Kidney (tissue), 14 donors: ENCODE data around the gene ZNF823. TPM values are rescaled to one million over a fixed set of nuclear protein-coding genes. Genes with fewer than 3 reads are reported as not detected.

Experiments
- DNase-seq, 5 donors: peaks; one replicate each; pipeline ENCODE4 v3.0.0-alpha.2; 2013 to 2020
- FAIRE-seq: peaks from 2 replicates; lab custom pipeline; 2012; peaks lifted over from hg19 to GRCh38; lab: Jason Lieb, UNC
- H3K27ac ChIP-seq, 2 donors: one replicate each; pipeline ENCODE4 v1.7.0; 2013; ENCODE audit warnings: low read depth in 2 of 2, low read length in 2 of 2, inconsistent platforms in 1 of 2
- H3K27me3 ChIP-seq: one replicate; pipeline ENCODE4 v1.7.1; 2013; ENCODE audit warnings: low read length, inconsistent platforms; ENCODE audit not compliant: control insufficient read depth, insufficient read depth
- H3K36me3 ChIP-seq, 3 donors: one replicate each; pipeline versions ENCODE4 v1.7.0 to v1.7.1; 2013; ENCODE audit warnings: low read length in 3 of 3, control low read depth in 1 of 3, inconsistent platforms in 1 of 3; ENCODE audit not compliant: insufficient read depth in 3 of 3, control insufficient read depth in 2 of 3
- H3K4me1 ChIP-seq, 3 donors: one replicate each; pipeline versions ENCODE4 v1.7.0 to v1.7.1; 2013; ENCODE audit warnings: low read length in 3 of 3, inconsistent platforms in 1 of 3, low read depth in 1 of 3; ENCODE audit not compliant: control insufficient read depth in 2 of 3, insufficient read depth in 2 of 3
- H3K4me3 ChIP-seq, 3 donors: one replicate each; pipeline versions ENCODE4 v1.7.0 to v1.8.1; 2013; ENCODE audit warnings: low read length in 3 of 3, control low read depth in 1 of 3, inconsistent platforms in 1 of 3
- H3K9ac ChIP-seq, 3 donors: one replicate each; pipeline versions ENCODE4 v1.7.0 to v1.7.1; 2013; ENCODE audit warnings: low read length in 3 of 3, control low read depth in 1 of 3, inconsistent platforms in 1 of 3
- H3K9me3 ChIP-seq, 3 donors: one replicate each; pipeline versions ENCODE4 v1.7.0 to v1.7.1; 2013; ENCODE audit warnings: low read length in 3 of 3, control low read depth in 1 of 3, inconsistent platforms in 1 of 3; ENCODE audit not compliant: control insufficient read depth in 2 of 3, insufficient read depth in 1 of 3
- CTCF ChIP-seq: IDR thresholded peaks from 3 replicates; pipeline ENCODE4 v1.5.1; 2012; ENCODE audit warnings: mild to moderate bottlenecking, moderate library complexity, borderline replicate concordance; ENCODE audit not compliant: insufficient read depth; ENCODE audit errors: extremely low read depth
- intact Hi-C: fragments of 100-400 bp; cut with DNase I; formaldehyde crosslinking; loops from one replicate; pipeline ENCODE4 v1.11.1; 2022
- polyA plus RNA-seq: library from polyadenylated mRNA; stranded (reverse); fragments of 350-450 nt; fragmentation: Illumina TruSeq; extraction: RNeasy Lipid Tissue Mini Kit (QIAGEN cat#74804); gene quantifications from one replicate; pipeline ENCODE4 v1.2.3, GENCODE V29; 2014; ENCODE audit warnings: low read depth, low replicate concordance; ENCODE audit not compliant: insufficient read depth
- total RNA-seq: library from RNA; stranded (reverse); fragmentation: NEBNext Ultra II Directional; extraction: Animal tissue kit (Norgen Biotek cat#: 25700); gene quantifications from one replicate; pipeline ENCODE4 v1.2.1, GENCODE V29; 2021
- donor health status: control.
- donor health status: control.
- donor health status: control.
- donor health status: control.
- donor health status: control.
- donor health status: DM: yes; HTN: yes; CAD: no.
- donor health status: Normal renal cell carcinoma (clear cell type).

Gene ZNF823
- total and polyA plus RNA-seq, 2 donors from 2014 or later: 5.6 to 12.5 TPM

DNA sequence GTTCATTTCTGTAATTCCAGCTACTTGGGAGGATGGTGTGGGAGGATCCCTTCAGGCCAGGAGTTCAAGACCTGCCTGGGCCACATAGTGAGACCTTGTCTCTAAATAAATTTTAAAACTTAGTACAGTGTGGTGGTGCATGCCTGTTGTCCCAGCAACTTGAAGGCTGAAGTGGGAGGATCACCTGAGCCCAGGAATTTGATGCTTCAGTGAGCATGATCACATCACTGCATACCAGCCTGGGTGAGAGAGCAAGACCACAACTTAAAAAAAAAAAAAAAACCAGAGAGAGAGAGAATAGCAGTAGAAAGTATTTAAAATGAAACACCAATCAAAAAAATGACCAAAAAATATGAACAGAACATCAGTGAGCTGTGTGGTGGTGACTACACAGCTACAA lies 7.1 kb upstream of the ZNF823 start:
- peak in 4 of 5 donors; percentile 45 to 66 (median 56) for DNase-seq

DNA sequence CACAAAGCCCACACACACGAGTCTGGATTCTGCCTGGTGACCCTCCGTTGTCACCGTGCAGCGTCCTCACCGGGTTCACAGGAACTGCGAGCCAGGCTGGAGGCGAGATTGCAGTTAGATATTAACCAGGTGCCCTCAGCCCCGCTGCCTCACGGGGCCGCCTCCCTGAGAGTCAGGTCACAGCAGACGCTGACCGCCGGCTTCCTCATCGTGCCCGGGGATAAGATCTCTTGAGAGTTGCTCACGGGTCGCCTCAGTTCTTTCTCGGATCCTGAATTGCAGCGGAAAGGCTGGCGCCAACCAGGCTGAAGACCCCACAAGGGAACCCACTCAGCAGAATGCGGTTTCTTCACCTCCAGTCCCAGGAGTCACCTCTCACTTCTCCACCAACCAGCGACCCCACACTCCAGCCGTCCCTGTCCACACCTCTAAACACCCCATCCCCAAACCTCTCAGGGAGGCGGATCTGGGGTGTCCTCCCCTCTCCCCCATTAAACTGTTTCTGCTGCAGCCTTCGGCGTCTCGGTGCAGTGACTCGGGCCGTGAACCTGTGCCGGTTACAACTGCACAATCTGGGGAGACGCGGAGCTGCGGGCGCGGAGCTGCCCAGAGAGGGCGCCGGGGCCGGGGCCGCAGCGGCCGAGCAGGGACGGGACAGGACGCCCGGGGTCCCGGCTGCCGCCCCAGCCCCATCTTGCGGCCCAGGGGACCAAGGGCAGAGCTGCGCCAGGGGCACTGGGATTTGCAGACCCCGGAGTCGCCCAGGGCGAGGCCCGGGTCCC lies 591 bp downstream of the ZNF823 start:
- Histone ChIP-seq H3K4me3 (peak overlapping the region; percentile 76 to 90 (median 86)), H3K27ac (peak overlapping the region; percentile 84 to 91), H3K9me3 (no peaks in the 10 kb centered on the region), H3K4me1 (peaks cover 3 to 11% (median 10%) of the 10 kb centered on the region in 3 donors), H3K36me3 (no peaks in the 10 kb centered on the region), H3K27me3 (no peaks in the 10 kb centered on the region), H3K9ac (peak overlapping the region; percentile 52 to 84 (median 76))
- DNase-seq (peak; percentile 59 to 92 (median 73)), FAIRE-seq (no peak)
- intact Hi-C loops: no loop called here
- TF ChIP-seq CTCF: no peak

More for the DNA sequence above, 7.1 kb upstream of the ZNF823 start:
- Histone ChIP-seq H3K27me3 (no peaks in the 10 kb centered on the region), H3K36me3 (no peaks in the 10 kb centered on the region), H3K4me1 (no peaks in the 10 kb centered on the region), H3K9ac (no peak overlapping the region), H3K4me3 (no peak overlapping the region), H3K9me3 (peaks cover 0 to 5% (median 2%) of the 10 kb centered on the region in 3 donors), H3K27ac (no peak overlapping the region)
- FAIRE-seq: no peak
- intact Hi-C loops: no loop called here
- no peak for TF ChIP-seq CTCF

DNA sequence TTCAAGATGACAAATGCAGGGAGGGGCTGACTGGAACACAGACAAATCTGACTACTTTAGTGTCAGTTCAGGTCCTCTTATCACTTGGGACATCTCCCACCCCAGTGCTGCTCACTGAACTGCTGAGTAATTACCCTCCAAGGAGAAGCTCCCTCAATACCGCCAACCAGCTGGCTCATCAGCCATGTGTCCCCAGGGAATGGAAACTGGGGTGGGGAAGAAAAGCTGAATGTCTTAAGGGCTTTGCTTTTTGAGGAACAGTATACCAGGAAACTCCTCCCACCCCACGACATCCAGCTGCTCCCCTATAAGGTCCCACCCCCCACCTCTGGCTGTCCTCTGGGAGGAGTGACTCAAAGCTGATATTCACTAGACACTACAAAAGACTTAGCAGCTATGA lies 2.0 kb downstream of the ZNF823 start:
- no peak for FAIRE-seq
- H3K36me3 ChIP-seq: no peaks in the 10 kb centered on the region
- DNase-seq: peak in 3 of 5 donors; percentile 27 to 77 (median 43)
- H3K9me3 ChIP-seq: no peaks in the 10 kb centered on the region
- TF ChIP-seq CTCF: no peak
- no peaks in the 10 kb centered on the region for H3K27me3 ChIP-seq
- H3K9ac ChIP-seq: no peak overlapping the region
- H3K4me3 ChIP-seq: no peak overlapping the region
- intact Hi-C loops: no loop called here
- no peak overlapping the region for H3K27ac ChIP-seq
- peaks cover 3 to 11% (median 10%) of the 10 kb centered on the region in 3 donors for H3K4me1 ChIP-seq
